OCI-LY7 (cell line): ENCODE measurements around the gene CD46.
"Not testable (repeated sequence)": the region's sequence is repeated elsewhere in the genome, so short reads cannot be mapped to it uniquely, and the experiment has no call there.

Source experiments
- EZH2phosphoT487 ChIP-seq: fragments of 200-600 bp; sonication (generic); IDR thresholded peaks from 2 replicates; pipeline ENCODE4 v1.6.1; 2018; ENCODE audit warnings: low read depth, borderline replicate concordance, mild to moderate bottlenecking, mixed run types, antibody characterized with exemption, low read length, moderate library complexity, mixed read lengths
- TF ChIP-seq, protein P1 (sequence below): fragments of 200-600 bp; sonication (generic); conservative IDR thresholded peaks from 2 replicates; pipeline ENCODE4 v1.5.1; 2014; ENCODE audit warnings: mild to moderate bottlenecking, antibody characterized with exemption, low read length, moderate library complexity, mixed read lengths

- TF ChIP-seq, protein P1, sequence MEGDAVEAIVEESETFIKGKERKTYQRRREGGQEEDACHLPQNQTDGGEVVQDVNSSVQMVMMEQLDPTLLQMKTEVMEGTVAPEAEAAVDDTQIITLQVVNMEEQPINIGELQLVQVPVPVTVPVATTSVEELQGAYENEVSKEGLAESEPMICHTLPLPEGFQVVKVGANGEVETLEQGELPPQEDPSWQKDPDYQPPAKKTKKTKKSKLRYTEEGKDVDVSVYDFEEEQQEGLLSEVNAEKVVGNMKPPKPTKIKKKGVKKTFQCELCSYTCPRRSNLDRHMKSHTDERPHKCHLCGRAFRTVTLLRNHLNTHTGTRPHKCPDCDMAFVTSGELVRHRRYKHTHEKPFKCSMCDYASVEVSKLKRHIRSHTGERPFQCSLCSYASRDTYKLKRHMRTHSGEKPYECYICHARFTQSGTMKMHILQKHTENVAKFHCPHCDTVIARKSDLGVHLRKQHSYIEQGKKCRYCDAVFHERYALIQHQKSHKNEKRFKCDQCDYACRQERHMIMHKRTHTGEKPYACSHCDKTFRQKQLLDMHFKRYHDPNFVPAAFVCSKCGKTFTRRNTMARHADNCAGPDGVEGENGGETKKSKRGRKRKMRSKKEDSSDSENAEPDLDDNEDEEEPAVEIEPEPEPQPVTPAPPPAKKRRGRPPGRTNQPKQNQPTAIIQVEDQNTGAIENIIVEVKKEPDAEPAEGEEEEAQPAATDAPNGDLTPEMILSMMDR, result not testable (repeated sequence)
- TF ChIP-seq EZH2phosphoT487, result not testable (repeated sequence)
Measured at GRCh38 chr1:207737503-207738157, 14.2 kb upstream of the CD46 start.
